ENCODE measurements around the gene SDR42E1.

The SDR42E1 gene, protein sequence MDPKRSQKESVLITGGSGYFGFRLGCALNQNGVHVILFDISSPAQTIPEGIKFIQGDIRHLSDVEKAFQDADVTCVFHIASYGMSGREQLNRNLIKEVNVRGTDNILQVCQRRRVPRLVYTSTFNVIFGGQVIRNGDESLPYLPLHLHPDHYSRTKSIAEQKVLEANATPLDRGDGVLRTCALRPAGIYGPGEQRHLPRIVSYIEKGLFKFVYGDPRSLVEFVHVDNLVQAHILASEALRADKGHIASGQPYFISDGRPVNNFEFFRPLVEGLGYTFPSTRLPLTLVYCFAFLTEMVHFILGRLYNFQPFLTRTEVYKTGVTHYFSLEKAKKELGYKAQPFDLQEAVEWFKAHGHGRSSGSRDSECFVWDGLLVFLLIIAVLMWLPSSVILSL

GRCh38 chr16:82011199-82011641, at the start of gene SDR42E1:
SDR42E1 (minus strand) TSS chr16:82011470; CDS start chr16:82000858, 10,612 bp downstream.
- Histone ChIP-seq H4K20me1 (ENCODE audit: insufficient read depth, low read length, poor library complexity, severe bottlenecking) (no peaks in the 10 kb centered on the region), H3K4me2 (ENCODE audit: low read depth, low read length, poor library complexity, severe bottlenecking) (no peak within 1 kb of the TSS), H3K36me3 (ENCODE audit: insufficient read depth, low read length) (no peaks in the 10 kb centered on the region), H3K27me3 (ENCODE audit: insufficient read depth, low read length, poor library complexity, severe bottlenecking) (no peaks in the 10 kb centered on the region), H3K4me3 (ENCODE audit: low read length, poor library complexity, severe bottlenecking) (no peak within 1 kb of the TSS), H3K79me2 (ENCODE audit: insufficient read depth, low read length) (no peaks in the 10 kb centered on the region), H3F3A (ENCODE audit: low read depth) (no peaks in the 10 kb centered on the region), H2AFZ (ENCODE audit: low read length) (no peak within 1 kb of the TSS), H3K4me1 (ENCODE audit: insufficient read depth, low read length, poor library complexity, severe bottlenecking) (no peaks in the 10 kb centered on the region), H3K9me2 (replicated peaks; ENCODE audit: low read depth, low read length) (no peaks in the 10 kb centered on the region), H3K9me3 (ENCODE audit: insufficient read depth, low read depth, low read length) (peaks cover 22% of the 10 kb centered on the region; the same call in 1 of the 2 replicates), H3K9ac (ENCODE audit: low read depth, low read length, poor library complexity, severe bottlenecking) (no peak within 1 kb of the TSS)
- TF ChIP-seq, protein P1, sequence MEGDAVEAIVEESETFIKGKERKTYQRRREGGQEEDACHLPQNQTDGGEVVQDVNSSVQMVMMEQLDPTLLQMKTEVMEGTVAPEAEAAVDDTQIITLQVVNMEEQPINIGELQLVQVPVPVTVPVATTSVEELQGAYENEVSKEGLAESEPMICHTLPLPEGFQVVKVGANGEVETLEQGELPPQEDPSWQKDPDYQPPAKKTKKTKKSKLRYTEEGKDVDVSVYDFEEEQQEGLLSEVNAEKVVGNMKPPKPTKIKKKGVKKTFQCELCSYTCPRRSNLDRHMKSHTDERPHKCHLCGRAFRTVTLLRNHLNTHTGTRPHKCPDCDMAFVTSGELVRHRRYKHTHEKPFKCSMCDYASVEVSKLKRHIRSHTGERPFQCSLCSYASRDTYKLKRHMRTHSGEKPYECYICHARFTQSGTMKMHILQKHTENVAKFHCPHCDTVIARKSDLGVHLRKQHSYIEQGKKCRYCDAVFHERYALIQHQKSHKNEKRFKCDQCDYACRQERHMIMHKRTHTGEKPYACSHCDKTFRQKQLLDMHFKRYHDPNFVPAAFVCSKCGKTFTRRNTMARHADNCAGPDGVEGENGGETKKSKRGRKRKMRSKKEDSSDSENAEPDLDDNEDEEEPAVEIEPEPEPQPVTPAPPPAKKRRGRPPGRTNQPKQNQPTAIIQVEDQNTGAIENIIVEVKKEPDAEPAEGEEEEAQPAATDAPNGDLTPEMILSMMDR (conservative IDR thresholded peaks at IDR 0.05; ENCODE audit: low read length) = no peak
- no peak for TF ChIP-seq EZH2phosphoT487 (IDR thresholded peaks at IDR 0.05; ENCODE audit: borderline replicate concordance)

GRCh38 chr16:82059983-82060421, 48.7 kb upstream of the SDR42E1 start:
- no peaks in the 10 kb centered on the region for H3K4me1 ChIP-seq (ENCODE audit: insufficient read depth, low read length, poor library complexity, severe bottlenecking)
- H3K27me3 ChIP-seq (ENCODE audit: insufficient read depth, low read length, poor library complexity, severe bottlenecking) = no peaks in the 10 kb centered on the region
- no peak overlapping the region for H3K9ac ChIP-seq (ENCODE audit: low read depth, low read length, poor library complexity, severe bottlenecking)
- H4K20me1 ChIP-seq (ENCODE audit: insufficient read depth, low read length, poor library complexity, severe bottlenecking) = no peaks in the 10 kb centered on the region
- no peaks in the 10 kb centered on the region for H3K36me3 ChIP-seq (ENCODE audit: insufficient read depth, low read length)
- no peak overlapping the region for H3K4me2 ChIP-seq (ENCODE audit: low read depth, low read length, poor library complexity, severe bottlenecking)
- no peaks in the 10 kb centered on the region for H3K9me3 ChIP-seq (ENCODE audit: insufficient read depth, low read depth, low read length)
- no peak overlapping the region for H3K4me3 ChIP-seq (ENCODE audit: low read length, poor library complexity, severe bottlenecking)
- no peaks in the 10 kb centered on the region for H3K9me2 ChIP-seq (replicated peaks; ENCODE audit: low read depth, low read length)
- H3K79me2 ChIP-seq (ENCODE audit: insufficient read depth, low read length) = no peaks in the 10 kb centered on the region
- no peaks in the 10 kb centered on the region for H3F3A ChIP-seq (ENCODE audit: low read depth)
- no peak overlapping the region for H2AFZ ChIP-seq (ENCODE audit: low read length)
- TF ChIP-seq EZH2phosphoT487 (IDR thresholded peaks at IDR 0.05; ENCODE audit: borderline replicate concordance) = no peak
- TF ChIP-seq, protein P1 (conservative IDR thresholded peaks at IDR 0.05; ENCODE audit: low read length) = no peak

DNA sequence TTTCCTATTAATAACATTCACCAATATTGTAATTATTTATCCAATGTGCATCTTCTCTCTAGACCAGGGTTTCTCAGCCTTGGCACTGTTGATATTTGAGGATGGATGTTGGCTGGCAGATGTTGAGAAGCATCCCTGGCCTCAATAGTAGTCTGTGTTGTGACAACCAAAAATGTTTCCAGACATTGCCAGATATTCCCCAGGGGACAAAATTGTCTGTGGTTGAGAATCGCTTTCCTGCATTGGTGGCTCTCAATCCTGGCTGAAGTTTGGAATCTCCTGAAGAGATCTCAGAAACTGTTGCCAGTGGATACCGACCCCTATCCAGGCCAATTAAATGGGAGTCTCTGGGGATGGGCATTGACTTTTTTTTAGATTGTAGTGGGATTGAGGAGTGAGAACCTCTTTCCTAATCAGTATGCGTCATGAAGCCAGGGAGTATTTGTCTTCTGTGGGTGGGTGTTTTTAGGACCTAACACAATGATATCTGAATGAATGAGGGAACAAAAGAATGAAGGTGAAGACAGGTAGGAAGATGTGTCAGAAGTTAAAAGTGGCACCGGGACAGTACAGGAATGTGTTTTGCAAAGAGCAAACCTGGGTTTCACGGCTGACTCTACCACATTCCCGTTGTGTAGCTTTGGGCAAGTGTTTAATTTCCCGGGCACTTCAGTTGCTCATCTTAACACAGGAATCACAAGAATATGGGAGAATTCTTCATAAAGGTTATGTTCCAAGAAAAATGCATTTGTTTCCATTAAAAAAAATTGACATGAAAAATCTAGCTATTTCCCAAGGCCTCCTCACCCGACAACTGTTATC, 48.1 kb upstream of the SDR42E1 start:
- no peaks in the 10 kb centered on the region for H4K20me1 ChIP-seq (ENCODE audit: insufficient read depth, low read length, poor library complexity, severe bottlenecking)
- TF ChIP-seq, protein P1 (conservative IDR thresholded peaks at IDR 0.05; ENCODE audit: low read length) = no peak
- TF ChIP-seq EZH2phosphoT487 (IDR thresholded peaks at IDR 0.05; ENCODE audit: borderline replicate concordance) = no peak
- no peak overlapping the region for H3K4me2 ChIP-seq (ENCODE audit: low read depth, low read length, poor library complexity, severe bottlenecking)
- H3K9me3 ChIP-seq (ENCODE audit: insufficient read depth, low read depth, low read length) = no peaks in the 10 kb centered on the region
- no peaks in the 10 kb centered on the region for H3F3A ChIP-seq (ENCODE audit: low read depth)
- no peaks in the 10 kb centered on the region for H3K4me1 ChIP-seq (ENCODE audit: insufficient read depth, low read length, poor library complexity, severe bottlenecking)
- H3K9me2 ChIP-seq (replicated peaks; ENCODE audit: low read depth, low read length) = no peaks in the 10 kb centered on the region
- no peak overlapping the region for H2AFZ ChIP-seq (ENCODE audit: low read length)
- no peak overlapping the region for H3K4me3 ChIP-seq (ENCODE audit: low read length, poor library complexity, severe bottlenecking)
- H3K27me3 ChIP-seq (ENCODE audit: insufficient read depth, low read length, poor library complexity, severe bottlenecking) = no peaks in the 10 kb centered on the region
- no peak overlapping the region for H3K9ac ChIP-seq (ENCODE audit: low read depth, low read length, poor library complexity, severe bottlenecking)
- H3K79me2 ChIP-seq (ENCODE audit: insufficient read depth, low read length) = no peaks in the 10 kb centered on the region
- no peaks in the 10 kb centered on the region for H3K36me3 ChIP-seq (ENCODE audit: insufficient read depth, low read length)
